Fibroblast of pulmonary artery (primary cell): ENCODE measurements around the gene UVRAG.
"Not testable (repeated sequence)": the region's sequence is repeated elsewhere in the genome, so short reads cannot be mapped to it uniquely, and the experiment has no call there.

Source experiments
- DNase-seq: peaks from one replicate; pipeline ENCODE4 v3.0.0-alpha.2; 2010; ENCODE audit warnings: low read depth
- H3K4me3 ChIP-seq: replicated peaks from 2 replicates; pipeline ENCODE4 v1.5.1; 2011; ENCODE audit warnings: low read depth, mild to moderate bottlenecking, control low read depth, low read length, moderate library complexity
- TF ChIP-seq, protein P1 (sequence below): IDR thresholded peaks from 2 replicates; pipeline ENCODE4 v1.5.1; 2011; ENCODE audit warnings: mild to moderate bottlenecking, control low read depth, low read length, inconsistent platforms; ENCODE audit errors: missing control alignments

Gene UVRAG

DNA sequence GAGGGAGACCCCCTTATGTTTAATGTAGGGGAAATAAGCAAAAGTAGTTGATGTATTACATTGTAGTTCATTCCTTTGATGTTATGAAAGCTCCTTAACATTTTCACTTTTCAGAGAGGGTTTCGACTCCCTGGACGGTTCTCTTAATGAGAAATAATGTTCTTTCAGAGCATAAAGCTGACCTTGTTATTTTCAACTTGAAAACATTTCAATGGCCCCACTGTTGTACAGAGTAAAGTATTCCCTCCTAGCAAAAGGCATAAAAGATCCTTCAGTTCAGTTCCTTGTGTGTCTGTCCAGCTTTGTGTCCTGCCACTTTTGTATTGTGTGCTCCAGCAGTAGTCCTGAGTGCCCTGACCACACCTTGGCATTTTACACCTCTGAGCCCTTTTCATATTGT, 63.9 kb downstream of the UVRAG start:
- TF ChIP-seq, protein P1, sequence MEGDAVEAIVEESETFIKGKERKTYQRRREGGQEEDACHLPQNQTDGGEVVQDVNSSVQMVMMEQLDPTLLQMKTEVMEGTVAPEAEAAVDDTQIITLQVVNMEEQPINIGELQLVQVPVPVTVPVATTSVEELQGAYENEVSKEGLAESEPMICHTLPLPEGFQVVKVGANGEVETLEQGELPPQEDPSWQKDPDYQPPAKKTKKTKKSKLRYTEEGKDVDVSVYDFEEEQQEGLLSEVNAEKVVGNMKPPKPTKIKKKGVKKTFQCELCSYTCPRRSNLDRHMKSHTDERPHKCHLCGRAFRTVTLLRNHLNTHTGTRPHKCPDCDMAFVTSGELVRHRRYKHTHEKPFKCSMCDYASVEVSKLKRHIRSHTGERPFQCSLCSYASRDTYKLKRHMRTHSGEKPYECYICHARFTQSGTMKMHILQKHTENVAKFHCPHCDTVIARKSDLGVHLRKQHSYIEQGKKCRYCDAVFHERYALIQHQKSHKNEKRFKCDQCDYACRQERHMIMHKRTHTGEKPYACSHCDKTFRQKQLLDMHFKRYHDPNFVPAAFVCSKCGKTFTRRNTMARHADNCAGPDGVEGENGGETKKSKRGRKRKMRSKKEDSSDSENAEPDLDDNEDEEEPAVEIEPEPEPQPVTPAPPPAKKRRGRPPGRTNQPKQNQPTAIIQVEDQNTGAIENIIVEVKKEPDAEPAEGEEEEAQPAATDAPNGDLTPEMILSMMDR, result no peak
- no peak for DNase-seq
- H3K4me3 ChIP-seq, result no peak overlapping the region

DNA sequence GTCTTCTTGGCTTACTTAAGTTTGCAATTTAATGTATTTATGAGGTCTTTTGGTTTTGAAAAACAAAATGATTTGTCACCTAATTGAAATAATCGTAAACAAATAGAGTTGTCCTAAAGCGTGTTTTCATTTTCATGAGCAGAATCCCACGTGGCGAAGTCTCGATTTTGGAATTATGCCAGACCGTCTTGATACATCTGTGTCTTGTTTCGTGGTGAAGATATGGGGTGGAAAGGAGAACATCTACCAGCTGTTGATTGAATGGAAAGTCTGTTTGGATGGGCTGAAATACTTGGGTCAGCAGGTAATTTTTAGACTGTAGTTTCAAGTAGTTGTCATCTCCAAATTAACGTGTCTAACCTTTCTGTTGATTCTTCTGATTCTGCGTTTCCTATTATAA, 64.7 kb downstream of the UVRAG start:
- no peak for DNase-seq
- TF ChIP-seq, protein P1, result no peak
- no peak overlapping the region for H3K4me3 ChIP-seq

DNA sequence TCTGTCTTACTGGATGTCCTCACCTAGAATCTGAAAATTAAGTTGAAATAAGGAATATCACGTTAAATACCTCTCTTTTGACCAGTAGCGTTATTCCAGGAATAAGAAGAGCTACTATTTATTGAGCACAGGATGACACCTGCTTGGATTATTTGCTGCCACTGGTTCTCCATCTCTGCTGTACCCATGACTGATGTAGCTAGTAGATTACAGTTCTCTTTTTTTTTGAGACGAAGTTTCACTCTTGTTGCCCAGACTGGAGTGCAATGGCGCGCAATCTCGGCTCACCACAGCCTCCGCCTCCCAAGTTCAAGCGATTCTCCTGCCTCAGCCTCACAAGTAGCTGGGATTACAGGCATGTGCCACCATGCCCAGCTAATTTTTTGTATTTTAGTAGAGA, 65.3 kb downstream of the UVRAG start:
- DNase-seq, H3K4me3 ChIP-seq: not testable (repeated sequence)

DNA sequence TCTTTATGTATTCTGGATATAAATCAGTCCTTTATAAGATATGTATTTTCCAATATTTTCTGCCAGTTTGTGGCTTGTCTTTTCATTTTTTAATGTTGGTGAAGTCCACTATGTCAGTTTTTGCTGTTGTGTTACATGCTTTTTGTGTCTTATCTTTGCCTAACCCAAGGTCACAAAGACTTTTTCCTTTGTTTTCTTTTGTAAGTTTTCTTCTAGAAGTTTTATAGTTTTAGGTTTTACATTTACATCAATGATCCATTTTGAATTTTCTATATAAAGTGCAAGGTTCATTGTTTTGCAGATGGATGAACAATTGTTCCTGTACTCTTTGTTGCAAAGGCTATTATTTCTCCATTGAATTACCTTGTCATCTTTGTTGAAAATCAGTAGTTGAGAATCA, 69.3 kb downstream of the UVRAG start:
- no peak for DNase-seq
- TF ChIP-seq, protein P1, result no peak
- H3K4me3 ChIP-seq, result no peak overlapping the region

DNA sequence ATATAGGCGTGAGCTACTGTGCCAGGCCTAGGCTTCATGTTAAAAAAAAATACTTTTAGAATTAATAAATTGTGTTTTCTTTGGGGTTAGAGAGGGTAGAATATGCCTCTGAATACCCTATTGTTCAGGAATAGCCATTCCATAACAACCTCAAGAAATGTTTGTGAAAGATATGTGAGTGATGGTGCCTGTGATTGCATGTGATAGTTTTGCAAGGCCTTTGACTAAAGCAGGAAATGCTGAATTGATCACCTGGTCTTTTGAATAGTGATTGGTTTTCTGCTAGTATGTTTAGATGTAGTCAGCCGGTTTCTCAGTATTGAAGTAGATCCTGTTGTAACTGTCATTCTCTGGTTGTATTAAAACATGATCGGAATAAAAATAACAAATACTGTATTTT, 73.4 kb downstream of the UVRAG start:
- TF ChIP-seq, protein P1, result no peak
- DNase-seq, result no peak
- H3K4me3 ChIP-seq, result no peak overlapping the region

DNA sequence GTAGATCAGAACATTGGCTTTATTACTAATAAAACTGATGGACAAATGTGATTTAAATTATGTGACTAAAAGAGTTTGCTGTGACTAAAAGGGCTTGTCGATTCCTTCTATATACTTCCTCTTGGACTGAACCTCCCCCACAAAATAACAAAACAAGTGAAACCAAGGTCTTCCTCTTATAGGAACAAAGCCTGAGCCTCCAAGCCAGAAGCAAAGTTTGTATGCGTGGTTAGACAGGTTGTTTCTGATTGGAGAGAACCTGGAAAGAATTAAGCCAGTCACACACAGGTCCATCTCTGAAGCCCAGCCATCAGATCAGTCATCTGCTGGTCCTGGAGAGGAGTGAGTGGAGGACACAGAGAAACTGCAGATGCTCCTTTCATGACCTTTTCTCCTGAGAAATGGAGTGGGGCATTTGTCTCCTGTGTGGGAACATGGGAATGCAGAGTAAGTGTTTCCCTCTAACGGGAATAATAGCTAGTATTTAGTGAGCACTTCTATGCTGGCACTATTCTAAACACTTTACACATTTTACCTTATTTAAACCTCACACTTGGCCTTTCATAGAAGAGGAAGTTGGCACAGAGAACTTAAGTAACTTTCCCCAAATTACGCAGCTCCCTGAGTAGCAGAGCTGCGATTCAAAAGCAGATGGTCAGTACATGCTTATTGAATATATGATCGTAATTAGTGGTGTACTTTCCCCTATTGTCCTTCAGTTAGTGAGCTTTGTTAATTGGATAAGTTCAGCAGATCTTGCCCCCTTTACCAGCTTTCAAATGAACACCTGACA, 77.1 kb downstream of the UVRAG start:
- TF ChIP-seq, protein P1, result no peak
- no peak overlapping the region for H3K4me3 ChIP-seq
- no peak for DNase-seq

DNA sequence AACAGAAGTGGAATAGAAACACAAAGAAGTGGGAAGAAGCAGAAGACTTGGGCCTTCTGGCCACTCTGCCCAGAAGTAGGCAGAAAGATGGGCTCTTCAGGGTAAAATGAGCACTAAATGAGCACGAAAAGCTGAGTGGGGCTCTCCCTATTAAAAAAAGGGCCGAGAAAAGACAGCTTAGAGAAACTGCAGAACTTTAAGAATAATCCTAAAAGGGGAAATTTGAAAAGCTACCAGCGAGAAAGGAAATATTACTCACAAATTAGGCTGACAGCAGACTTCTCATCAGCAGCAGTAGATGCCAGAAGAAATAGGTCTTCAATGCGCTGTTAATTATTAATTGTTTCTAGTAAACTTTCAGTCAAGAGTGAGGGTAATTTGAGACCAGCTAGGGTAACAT, 78.2 kb downstream of the UVRAG start:
- TF ChIP-seq, protein P1, result no peak
- no peak for DNase-seq
- no peak overlapping the region for H3K4me3 ChIP-seq
